GM23338 (cell line): ENCODE measurements around the gene IKBKE. TPM values are rescaled to one million over a fixed set of nuclear protein-coding genes. Genes with fewer than 3 reads are reported as not detected.

ENCODE experiments used
- ATAC-seq: fragments of 200-7000 bp; cut with Tn5 transposase; 3 replicates; pipeline ENCODE4 v1.9.1; 2020
- DNase-seq: peaks from one replicate; pipeline ENCODE4 v3.0.0-alpha.2; 2015; ENCODE audit warnings: low spot score
- H2AFZ ChIP-seq: fragments of 200-600 bp; sonication (generic); 2 replicates; pipeline ENCODE4 v1.8.0; 2016; ENCODE audit warnings: antibody characterized with exemption, mild to moderate bottlenecking, moderate library complexity
- H3F3A ChIP-seq: fragments of 200-600 bp; sonication (generic); replicated peaks from 2 replicates; pipeline ENCODE4 v1.8.0; 2017; ENCODE audit warnings: antibody characterized with exemption, mixed run types, low read depth
- H3K27ac ChIP-seq: fragments of 200-600 bp; sonication (generic); 2 replicates; pipeline ENCODE4 v1.6.1; 2016; ENCODE audit warnings: low read depth
- H3K27me3 ChIP-seq: fragments of 200-600 bp; sonication (generic); 2 replicates; pipeline ENCODE4 v1.8.0; 2016; ENCODE audit warnings: mild to moderate bottlenecking, mixed run types, moderate library complexity; ENCODE audit not compliant: insufficient read depth
- H3K36me3 ChIP-seq: fragments of 200-600 bp; sonication (generic); 2 replicates; pipeline ENCODE4 v1.8.0; 2016; ENCODE audit warnings: mild to moderate bottlenecking; ENCODE audit not compliant: insufficient read depth
- H3K4me1 ChIP-seq: fragments of 200-600 bp; sonication (generic); 2 replicates; pipeline ENCODE4 v1.8.0; 2016; ENCODE audit warnings: mild to moderate bottlenecking, moderate library complexity; ENCODE audit not compliant: insufficient read depth
- H3K4me2 ChIP-seq: fragments of 200-600 bp; sonication (generic); 2 replicates; pipeline ENCODE4 v1.7.1; 2017; ENCODE audit warnings: mixed run types
- H3K4me3 ChIP-seq: fragments of 200-600 bp; sonication (generic); 2 replicates; pipeline ENCODE4 v1.6.1; 2016; ENCODE audit warnings: mixed run types
- H3K79me2 ChIP-seq: fragments of 200-600 bp; sonication (generic); replicated peaks from 2 replicates; pipeline ENCODE4 v1.8.0; 2017; ENCODE audit warnings: mild to moderate bottlenecking; ENCODE audit not compliant: insufficient read depth
- H3K9me2 ChIP-seq: fragments of 200-600 bp; sonication (generic); 2 replicates; pipeline ENCODE4 v1.8.0; 2017; ENCODE audit not compliant: insufficient read depth
- H4K20me1 ChIP-seq: fragments of 200-600 bp; sonication (generic); replicated peaks from 2 replicates; pipeline ENCODE4 v1.8.0; 2017; ENCODE audit warnings: mild to moderate bottlenecking; ENCODE audit not compliant: insufficient read depth
- H3K27ac Mint-ChIP-seq: 2 replicates; pipeline ENCODE4 v1.8.0; 2020; ENCODE audit warnings: inconsistent platforms, mild to moderate bottlenecking, moderate library complexity, mixed read lengths
- H3K27me3 Mint-ChIP-seq: 3 replicates; pipeline ENCODE4 v1.8.0; 2022; ENCODE audit warnings: low read depth, mild to moderate bottlenecking, moderate library complexity, mixed read lengths, inconsistent platforms; ENCODE audit not compliant: insufficient read depth, poor library complexity
- H3K36me3 Mint-ChIP-seq: 3 replicates; pipeline ENCODE4 v1.8.0; 2021; ENCODE audit warnings: low read depth, mild to moderate bottlenecking, inconsistent platforms, moderate library complexity, mixed read lengths
- H3K4me1 Mint-ChIP-seq: 3 replicates; pipeline ENCODE4 v1.8.0; 2020; ENCODE audit warnings: mild to moderate bottlenecking, inconsistent platforms, mixed read lengths
- H3K4me3 Mint-ChIP-seq: 3 replicates; pipeline ENCODE4 v1.8.0; 2021; ENCODE audit warnings: moderate library complexity, mild to moderate bottlenecking, inconsistent platforms, mixed read lengths
- H3K9me3 Mint-ChIP-seq: 3 replicates; pipeline ENCODE4 v1.8.0; 2020; ENCODE audit warnings: moderate library complexity, mild to moderate bottlenecking, inconsistent platforms, mixed read lengths
- CREB1 ChIP-seq: fragments of 250-450 bp; sonication (Bioruptor Pico); IDR thresholded peaks from 2 replicates; pipeline ENCODE4 v1.5.0; 2020; ENCODE audit warnings: low read depth, mild to moderate bottlenecking, moderate library complexity
- CTCF ChIP-seq, 2 experiments: fragments of 200-600 bp in 1 of 2; sonication (generic) in 1 of 2; conservative IDR thresholded peaks; 2 replicates each; pipeline versions ENCODE4 v1.5.1 to v1.6.1; 2016 to 2017; ENCODE audit warnings: antibody characterized with exemption in 2 of 2, low read depth in 2 of 2, mild to moderate bottlenecking in 2 of 2, moderate library complexity in 1 of 2
- ETS1 ChIP-seq: IDR thresholded peaks from 2 replicates; pipeline ENCODE4 v1.6.1; 2016; ENCODE audit warnings: antibody characterized with exemption
- EZH2phosphoT487 ChIP-seq: fragments of 200-600 bp; sonication (generic); IDR thresholded peaks from one replicate; pipeline ENCODE4 v1.8.1; 2018; ENCODE audit warnings: antibody characterized with exemption; ENCODE audit not compliant: unreplicated experiment
- JUNB ChIP-seq: IDR thresholded peaks from one replicate; pipeline ENCODE4 v1.6.1; 2016; ENCODE audit warnings: antibody characterized with exemption; ENCODE audit not compliant: unreplicated experiment
- NANOG ChIP-seq: IDR thresholded peaks from 2 replicates; pipeline ENCODE4 v1.6.1; 2016; ENCODE audit warnings: antibody characterized with exemption, borderline replicate concordance
- POLR2AphosphoS5 ChIP-seq: IDR thresholded peaks from 2 replicates; pipeline ENCODE4 v1.6.1; 2016; ENCODE audit warnings: antibody characterized with exemption, low read depth
- STAT1 ChIP-seq: IDR thresholded peaks from one replicate; pipeline ENCODE4 v1.6.1; 2016; ENCODE audit warnings: antibody characterized with exemption; ENCODE audit not compliant: unreplicated experiment
- ZNF114 ChIP-seq: fragments of 250-450 bp; sonication (Bioruptor Pico); IDR thresholded peaks from 2 replicates; pipeline ENCODE4 v1.5.0; 2020; ENCODE audit warnings: mild to moderate bottlenecking, moderate library complexity
- long read RNA-seq: library from polyadenylated mRNA; unstranded; transcript quantifications from one replicate; pipeline ENCODE4 v2.0.0, GENCODE V29; 2020; ENCODE audit not compliant: unreplicated experiment
- polyA plus RNA-seq: library from polyadenylated mRNA; unstranded; fragments of >200 nt; fragmentation: Nextera tagmentation; extraction: Ambion mirVana; gene quantifications from 2 replicates; pipeline ENCODE4 v1.2.1, GENCODE V29; 2016
- total RNA-seq: library from RNA; depleted of rRNA; stranded (reverse); fragments of >200 nt; shearing (Covaris generic); gene quantifications from 2 replicates; pipeline ENCODE4 v1.2.3, GENCODE V29; 2014; rRNA removed
- TF ChIP-seq, protein P1 (sequence below): IDR thresholded peaks from one replicate; pipeline ENCODE4 v1.6.1; 2018; ENCODE audit warnings: antibody characterized with exemption; ENCODE audit not compliant: unreplicated experiment

Gene IKBKE
- total RNA-seq = 7.1 and 11.1 TPM in 2 replicates
- 3.3 and 4.8 TPM in 2 replicates for polyA plus RNA-seq
- long read RNA-seq, partial matches to known transcripts = 3 of 7 reads
- long read RNA-seq, other reads (novel, unspliced or antisense) = 4 of 7 reads

DNA sequence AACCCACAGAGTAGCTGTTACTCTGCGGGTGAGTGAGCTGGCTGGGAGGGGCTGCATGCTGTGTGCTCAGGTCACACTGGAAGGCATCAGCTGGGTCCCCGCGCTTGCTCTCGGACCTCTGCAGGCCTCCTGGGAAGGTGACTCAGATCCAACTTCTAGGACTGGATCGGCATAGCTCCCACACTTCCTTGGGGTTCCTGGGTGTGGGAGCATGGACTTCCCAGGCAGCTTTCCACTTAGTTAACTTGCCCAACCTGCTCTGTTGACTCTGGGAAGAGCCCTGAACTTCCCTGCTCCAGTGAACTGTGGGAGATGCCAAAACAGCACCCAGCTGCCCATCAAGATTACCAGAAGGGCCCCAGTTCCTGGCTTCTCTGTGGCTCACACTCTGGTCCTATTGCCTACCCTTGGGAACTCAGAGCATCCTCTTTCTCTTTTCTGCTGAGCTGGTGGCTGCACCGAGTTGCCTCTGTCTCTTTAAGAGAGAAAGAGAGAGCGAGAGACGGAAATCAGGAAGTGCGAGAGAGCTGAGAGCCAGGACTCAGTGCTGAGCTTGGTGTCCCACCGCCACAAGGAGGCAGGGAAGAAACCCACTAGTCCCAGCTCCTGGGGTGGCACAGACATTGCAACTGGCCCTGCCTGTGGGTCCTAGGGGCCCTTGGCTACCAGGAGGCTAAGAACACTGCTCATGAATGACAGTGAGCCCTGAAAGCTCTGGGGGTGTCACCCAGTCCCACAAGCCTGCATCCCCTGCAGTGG is at the start of gene IKBKE:
TSS of gene IKBKE (plus strand) at position 544 of the 759 bp plus-strand sequence. CDS start 2,752 bp downstream, outside the sequence.
- 0 out of 2 replicates have a peak within 1 kb of the TSS, but pooled peaks have one; percentile 47 for H3K27ac ChIP-seq
- peaks cover 18% of the 10 kb centered on the region for H3K27me3 Mint-ChIP-seq
- TF ChIP-seq JUNB = no peak
- no peak for TF ChIP-seq EZH2phosphoT487
- TF ChIP-seq CREB1 (CRISPR knock-in tag) = no peak
- TF ChIP-seq POLR2AphosphoS5 = peak; percentile 22; the same call in 1 of the 2 replicates
- TF ChIP-seq ETS1 = 0 out of 2 replicates have a peak, but pooled peaks have one; percentile 14
- peak in 1 of 2 experiments; percentile 36; a peak in 3 of 4 replicates for TF ChIP-seq CTCF (conservative IDR thresholded peaks at IDR 0.05; ENCODE audit: low read depth in 2 of 2)
- TF ChIP-seq ZNF114 (CRISPR knock-in tag) = no peak
- TF ChIP-seq NANOG = no peak
- TF ChIP-seq STAT1 = no peak
- TF ChIP-seq, protein P1, sequence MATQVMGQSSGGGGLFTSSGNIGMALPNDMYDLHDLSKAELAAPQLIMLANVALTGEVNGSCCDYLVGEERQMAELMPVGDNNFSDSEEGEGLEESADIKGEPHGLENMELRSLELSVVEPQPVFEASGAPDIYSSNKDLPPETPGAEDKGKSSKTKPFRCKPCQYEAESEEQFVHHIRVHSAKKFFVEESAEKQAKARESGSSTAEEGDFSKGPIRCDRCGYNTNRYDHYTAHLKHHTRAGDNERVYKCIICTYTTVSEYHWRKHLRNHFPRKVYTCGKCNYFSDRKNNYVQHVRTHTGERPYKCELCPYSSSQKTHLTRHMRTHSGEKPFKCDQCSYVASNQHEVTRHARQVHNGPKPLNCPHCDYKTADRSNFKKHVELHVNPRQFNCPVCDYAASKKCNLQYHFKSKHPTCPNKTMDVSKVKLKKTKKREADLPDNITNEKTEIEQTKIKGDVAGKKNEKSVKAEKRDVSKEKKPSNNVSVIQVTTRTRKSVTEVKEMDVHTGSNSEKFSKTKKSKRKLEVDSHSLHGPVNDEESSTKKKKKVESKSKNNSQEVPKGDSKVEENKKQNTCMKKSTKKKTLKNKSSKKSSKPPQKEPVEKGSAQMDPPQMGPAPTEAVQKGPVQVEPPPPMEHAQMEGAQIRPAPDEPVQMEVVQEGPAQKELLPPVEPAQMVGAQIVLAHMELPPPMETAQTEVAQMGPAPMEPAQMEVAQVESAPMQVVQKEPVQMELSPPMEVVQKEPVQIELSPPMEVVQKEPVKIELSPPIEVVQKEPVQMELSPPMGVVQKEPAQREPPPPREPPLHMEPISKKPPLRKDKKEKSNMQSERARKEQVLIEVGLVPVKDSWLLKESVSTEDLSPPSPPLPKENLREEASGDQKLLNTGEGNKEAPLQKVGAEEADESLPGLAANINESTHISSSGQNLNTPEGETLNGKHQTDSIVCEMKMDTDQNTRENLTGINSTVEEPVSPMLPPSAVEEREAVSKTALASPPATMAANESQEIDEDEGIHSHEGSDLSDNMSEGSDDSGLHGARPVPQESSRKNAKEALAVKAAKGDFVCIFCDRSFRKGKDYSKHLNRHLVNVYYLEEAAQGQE = no peak

More for the DNA sequence above, at the start of gene IKBKE:
- Mint-ChIP-seq H3K4me1 (peaks cover 62% of the 10 kb centered on the region), H3K4me3 (peak within 1 kb of the TSS; percentile 77), H3K27ac (peak within 1 kb of the TSS; percentile 86), H3K9me3 (no peaks in the 10 kb centered on the region; the same call in 2 of the 3 replicates), H3K36me3 (peaks cover 11% of the 10 kb centered on the region)
- Histone ChIP-seq H3K4me1 (peaks cover 40% of the 10 kb centered on the region), H3K4me2 (peak within 1 kb of the TSS; percentile 92), H3K79me2 (no peaks in the 10 kb centered on the region), H3F3A (no peaks in the 10 kb centered on the region), H3K36me3 (no peaks in the 10 kb centered on the region), H2AFZ (peak within 1 kb of the TSS; percentile 100), H3K9me2 (no peaks in the 10 kb centered on the region), H4K20me1 (no peaks in the 10 kb centered on the region), H3K4me3 (peak within 1 kb of the TSS; percentile 71), H3K27me3 (no peaks in the 10 kb centered on the region)
- peak; percentile 74 for ATAC-seq
- DNase-seq = peak; percentile 81
